B cell (primary cell): ENCODE data around the gene DPYD.

Source experiments
- EZH2 ChIP-seq: IDR thresholded peaks from 2 replicates; pipeline ENCODE4 v1.6.1; 2012; ENCODE audit warnings: borderline replicate concordance, low read depth, mild to moderate bottlenecking, moderate library complexity, low read length; ENCODE audit not compliant: insufficient read depth, poor library complexity, severe bottlenecking
- TF ChIP-seq, protein P1 (sequence below): fragments of 200-600 bp; IDR thresholded peaks from one replicate; pipeline ENCODE4 v1.8.0; 2022; ENCODE audit warnings: antibody characterized with exemption, mild to moderate bottlenecking

DNA sequence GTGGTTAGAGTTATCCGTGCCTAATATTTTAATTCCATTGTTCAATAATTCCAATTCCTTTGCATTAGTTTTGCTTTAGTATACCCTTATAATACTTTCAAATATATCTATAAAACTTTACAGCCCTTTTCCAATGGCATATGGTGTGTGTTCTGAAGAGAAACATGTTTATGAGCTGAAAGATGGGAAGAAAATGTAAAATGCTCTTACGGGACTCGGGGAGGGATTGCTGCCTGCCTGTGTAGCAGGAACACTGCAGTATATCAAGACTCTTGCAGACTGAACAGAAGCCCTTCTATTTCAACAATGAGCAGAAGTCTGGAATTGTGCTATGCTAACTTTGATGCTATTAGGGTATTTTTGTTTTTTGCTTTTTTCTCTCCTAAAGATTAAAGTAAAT lies 792.4 kb downstream of the DPYD start:
- TF ChIP-seq, protein P1, sequence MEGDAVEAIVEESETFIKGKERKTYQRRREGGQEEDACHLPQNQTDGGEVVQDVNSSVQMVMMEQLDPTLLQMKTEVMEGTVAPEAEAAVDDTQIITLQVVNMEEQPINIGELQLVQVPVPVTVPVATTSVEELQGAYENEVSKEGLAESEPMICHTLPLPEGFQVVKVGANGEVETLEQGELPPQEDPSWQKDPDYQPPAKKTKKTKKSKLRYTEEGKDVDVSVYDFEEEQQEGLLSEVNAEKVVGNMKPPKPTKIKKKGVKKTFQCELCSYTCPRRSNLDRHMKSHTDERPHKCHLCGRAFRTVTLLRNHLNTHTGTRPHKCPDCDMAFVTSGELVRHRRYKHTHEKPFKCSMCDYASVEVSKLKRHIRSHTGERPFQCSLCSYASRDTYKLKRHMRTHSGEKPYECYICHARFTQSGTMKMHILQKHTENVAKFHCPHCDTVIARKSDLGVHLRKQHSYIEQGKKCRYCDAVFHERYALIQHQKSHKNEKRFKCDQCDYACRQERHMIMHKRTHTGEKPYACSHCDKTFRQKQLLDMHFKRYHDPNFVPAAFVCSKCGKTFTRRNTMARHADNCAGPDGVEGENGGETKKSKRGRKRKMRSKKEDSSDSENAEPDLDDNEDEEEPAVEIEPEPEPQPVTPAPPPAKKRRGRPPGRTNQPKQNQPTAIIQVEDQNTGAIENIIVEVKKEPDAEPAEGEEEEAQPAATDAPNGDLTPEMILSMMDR: no peak
- no peak for TF ChIP-seq EZH2
